Stimulated activated CD8-positive, alpha-beta memory T cell treated with anti-CD3 and anti-CD28 coated beads, Interleukin-15, amount 100 ng/mL, for 24 hours (primary cell): ENCODE results near the gene MORC1.

ENCODE experiments used
- DNase-seq: peaks from one replicate; pipeline ENCODE4 v3.0.0-alpha.2; 2020; ENCODE audit warnings: low read depth

Gene MORC1

DNA sequence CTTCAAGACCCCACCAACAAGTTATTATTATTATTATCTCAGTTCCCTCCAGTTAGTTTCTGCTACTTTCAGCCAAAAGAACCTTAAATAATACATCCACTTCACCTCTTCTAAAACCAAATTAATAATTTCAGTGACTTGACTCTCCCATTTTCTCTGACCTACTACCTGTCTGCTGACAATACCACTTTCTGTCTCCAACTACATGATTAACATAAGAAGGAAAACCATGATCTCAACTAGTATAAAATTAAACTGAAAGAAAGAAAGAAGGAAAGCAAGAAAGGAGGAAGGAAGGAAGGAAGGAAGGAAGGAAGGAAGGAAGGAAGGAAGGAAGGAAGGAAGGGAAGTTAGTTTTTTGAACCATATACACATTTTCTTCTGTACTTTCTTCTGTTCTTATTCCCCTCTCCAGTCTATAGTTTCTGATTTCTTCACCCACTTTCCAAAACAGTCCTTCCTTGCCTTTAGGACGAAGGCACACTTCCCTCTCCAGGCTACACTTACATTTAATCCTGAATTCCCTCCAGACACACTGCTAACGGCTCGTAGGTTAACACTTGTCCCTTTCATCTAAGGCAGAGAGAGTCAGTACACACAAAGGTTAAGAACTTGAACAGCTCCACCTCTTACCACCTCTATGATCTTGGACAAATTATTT, 84.8 kb downstream of the MORC1 start:
- DNase-seq, result no peak

DNA sequence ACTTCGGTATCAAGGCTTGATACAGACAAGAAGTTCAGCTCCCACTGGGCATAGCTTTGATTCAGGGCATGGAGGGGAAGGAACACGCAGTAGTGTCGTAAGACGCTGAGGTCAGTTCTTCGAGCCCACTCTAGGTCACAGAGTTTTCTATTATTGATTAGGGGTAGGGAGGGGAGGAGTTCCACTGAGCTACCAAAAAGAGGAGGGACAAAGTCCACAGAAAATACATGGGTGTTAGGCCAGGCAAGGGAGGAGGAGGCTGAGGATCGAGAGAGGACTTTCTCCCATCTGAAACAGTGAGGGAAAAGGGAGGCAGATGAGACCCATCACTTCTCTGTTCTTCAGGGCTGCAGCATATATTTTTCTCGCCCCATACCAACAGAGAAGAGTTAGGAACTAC, 89.2 kb downstream of the MORC1 start:
- DNase-seq, result no peak

DNA sequence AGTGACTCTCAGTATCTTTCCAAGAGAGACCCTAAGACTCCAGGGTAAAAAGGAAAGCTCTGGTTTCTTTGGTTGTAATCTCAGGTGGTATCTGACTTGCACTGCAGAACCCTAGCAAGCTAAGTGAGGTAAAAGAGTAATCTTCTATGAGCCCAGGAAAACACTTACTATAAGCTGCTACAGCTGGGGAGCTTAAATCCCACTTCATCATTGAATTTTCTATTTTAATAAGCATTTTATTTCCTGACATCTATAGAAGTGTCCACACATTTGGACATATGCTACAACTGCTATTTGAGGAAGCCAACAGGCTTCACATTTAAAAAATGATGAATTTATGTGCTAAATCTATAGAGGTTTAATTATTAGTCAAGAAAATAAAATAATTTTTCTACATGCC, 91.1 kb downstream of the MORC1 start:
- DNase-seq, result no peak

DNA sequence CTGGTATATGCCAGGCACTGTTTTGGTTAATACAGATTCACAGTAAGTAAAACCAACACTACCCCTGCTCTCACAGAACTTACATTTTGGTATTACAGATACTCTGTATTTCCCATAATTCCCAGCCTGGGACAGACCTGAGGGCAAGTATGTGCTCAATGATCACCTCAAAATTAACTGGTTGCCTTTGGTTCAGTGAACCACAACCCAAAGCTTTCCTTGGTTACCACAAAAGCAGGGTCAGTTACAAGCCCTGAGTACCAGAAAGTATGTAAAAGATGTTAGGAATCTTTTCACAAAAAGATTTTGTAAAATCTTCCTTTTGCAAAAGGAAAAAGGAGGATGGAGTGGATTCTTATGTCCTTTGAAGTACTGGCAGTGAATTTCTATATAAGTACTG, 92.0 kb downstream of the MORC1 start:
- DNase-seq, result no peak

DNA sequence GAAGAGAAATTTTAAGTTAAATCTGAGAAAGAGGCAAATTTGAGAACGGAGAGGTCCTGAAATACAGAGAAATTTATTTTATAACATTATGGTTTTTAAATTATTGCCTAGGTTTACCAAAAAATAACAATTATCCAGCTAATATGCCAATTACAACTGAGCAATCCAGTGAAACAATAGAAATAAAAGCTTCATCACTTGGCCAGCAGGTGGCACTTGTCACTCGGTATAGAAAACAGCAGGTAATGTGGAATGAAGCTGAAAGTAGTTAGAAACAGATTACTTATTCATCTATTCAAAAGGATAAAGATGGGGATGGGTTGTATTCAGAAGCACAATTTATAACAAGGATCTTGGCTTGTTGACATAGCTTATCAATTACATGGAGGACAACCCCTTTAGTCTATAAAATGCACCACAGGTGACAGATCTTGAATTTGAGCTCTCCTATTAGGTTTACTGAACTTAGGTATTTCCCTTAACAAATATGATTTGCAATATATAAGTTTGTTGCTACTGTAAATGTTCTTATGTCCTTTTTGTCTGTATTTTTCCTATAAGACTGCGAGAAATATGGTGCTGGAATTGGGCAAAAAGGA, 94.2 kb downstream of the MORC1 start:
- no peak for DNase-seq

DNA sequence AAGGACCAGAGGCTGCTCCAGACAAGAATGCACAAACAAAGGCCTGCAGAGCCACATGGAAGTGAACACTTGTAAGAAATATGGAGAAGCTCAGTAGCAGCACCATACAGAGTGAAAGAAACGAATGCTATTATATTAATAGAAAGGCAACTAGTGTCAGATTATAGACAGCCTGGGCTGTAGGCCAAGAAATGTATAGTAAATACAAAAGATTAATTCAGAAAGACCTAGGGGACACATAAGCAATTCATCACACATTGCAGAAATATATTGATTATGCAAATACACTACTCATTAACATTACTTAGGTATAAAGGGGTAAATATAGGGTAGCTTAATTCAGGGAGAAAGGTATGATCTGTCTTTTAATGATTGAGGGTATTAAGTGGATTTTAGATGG, 94.8 kb downstream of the MORC1 start:
- no peak for DNase-seq

DNA sequence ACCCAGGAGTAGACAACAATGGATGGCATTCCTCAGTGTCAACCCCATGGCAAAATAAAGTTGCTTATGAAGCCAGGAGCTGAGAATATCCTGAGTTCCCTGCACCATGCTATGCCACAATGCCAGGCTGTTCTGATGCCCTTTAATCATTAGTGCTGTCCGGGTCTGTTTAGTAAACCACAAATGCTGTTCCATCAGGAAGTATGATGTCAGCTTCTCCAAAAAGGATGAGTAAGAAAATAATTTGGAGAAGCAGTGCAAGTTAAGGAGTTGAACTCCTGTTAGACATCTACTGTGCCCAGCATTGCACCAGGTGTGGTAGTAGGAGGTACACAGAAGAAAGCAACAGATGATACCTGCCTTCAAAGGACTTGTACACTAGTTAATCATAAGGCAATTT, 96.4 kb downstream of the MORC1 start:
- DNase-seq, result no peak

DNA sequence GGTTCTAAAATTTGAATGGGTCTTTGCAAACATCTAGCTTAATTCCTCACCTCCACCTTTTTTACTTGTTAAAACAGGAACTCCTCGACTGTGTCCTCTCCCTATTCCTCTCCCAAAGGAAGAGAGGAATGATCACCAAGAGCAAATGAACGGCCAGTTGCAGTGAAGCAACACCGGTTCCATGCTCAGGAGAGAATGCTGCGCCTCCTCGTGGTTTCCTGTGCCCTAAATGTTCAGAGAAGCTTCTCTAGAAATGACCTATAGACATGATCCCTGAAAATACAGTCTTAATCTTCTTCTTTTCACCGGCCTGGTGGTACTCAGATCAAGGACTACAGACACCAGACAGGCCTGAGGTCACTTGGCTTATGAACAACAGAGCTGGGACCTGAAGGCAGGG, 99.1 kb downstream of the MORC1 start:
- no peak for DNase-seq

DNA sequence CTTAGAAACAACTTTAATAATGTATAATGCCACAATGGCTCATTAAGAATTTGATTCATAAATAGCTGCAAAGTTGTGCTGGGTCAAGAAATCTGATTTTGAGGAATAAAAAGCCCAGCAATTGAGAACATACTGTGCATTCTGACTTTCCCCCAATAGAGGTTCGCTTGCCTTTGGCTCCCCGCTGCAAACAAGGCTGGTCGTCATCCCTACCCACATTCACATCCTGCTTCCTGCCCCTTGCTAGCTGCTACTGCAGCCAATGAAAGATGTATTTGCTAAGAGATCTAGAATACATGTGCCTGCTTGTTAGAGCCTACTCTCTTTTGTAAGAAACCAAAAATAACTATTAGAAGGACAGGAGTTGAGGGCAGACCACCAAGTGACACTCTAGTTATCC, 112.5 kb downstream of the MORC1 start:
- DNase-seq, result no peak

DNA sequence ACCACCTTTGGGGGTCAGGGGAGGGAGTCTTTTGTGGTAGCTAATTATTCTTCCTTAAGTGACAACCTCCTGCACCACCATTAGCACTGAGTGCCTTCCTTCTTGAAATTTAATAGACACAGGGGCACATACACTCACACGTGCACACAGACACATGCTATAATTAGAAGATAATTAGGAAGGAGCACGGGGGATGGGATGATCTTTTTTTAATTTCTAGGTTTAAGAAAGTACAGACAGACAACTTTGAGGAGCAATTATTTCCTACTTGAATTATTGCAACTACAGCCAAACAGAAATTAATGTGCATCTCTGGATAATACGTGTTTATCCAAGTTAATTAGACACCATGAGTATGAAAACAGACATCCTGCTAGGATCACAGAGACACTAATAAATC, 119.5 kb downstream of the MORC1 start:
- DNase-seq, result no peak

DNA sequence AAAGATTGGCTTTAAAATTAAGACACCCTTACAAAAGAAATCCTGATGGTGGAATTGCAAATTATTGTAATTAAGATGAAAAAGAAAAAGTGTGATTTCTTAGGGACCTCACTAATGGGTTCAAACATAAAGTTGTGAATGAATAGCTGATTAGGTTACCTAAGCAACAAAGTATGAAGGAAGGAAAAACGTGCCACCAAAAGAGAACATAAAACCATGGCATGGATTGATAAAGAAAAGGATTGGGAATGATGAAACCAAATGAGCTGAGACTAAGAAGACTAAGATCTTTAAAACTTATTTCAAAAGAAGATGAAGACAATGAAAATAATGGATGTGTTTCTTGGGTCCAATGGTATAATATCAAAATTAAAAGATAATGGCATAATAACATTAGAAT, 132.1 kb downstream of the MORC1 start:
- DNase-seq, result no peak

DNA sequence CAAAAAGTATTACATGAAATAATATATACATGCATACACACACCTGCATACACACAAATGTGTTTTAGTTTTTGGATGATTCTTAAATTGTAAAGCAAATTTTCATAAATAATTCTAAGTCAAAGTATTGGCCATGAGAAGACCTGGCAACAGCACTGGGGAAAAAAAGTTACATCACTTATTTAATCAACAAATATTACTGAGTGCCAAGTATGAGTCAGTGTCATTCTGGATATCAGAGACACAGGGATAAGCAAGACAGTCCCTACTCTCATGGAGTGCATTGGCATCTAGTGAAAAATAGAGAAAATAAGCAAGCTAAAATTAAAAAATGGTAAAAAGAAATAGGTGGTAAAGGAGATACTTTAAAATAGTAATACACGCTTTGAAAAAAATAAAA, 134.9 kb downstream of the MORC1 start:
- no peak for DNase-seq

DNA sequence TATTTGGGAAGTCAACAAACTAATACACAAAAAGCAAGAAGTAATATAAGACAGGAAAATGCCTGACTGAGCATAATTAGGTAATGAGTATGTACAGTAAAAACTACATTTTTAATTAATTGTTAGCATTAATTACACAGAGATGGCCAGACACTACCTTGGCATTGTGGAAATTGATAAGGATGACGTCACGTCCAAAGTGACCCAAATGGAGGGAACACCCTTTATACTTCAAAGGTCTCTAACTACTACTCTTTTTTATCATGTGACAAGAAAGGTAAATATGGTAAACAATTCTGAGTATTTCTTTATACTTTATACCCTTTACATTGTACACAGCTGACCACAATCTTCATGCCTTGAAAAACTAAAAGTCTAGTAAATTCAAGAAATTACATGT, 141.9 kb downstream of the MORC1 start:
- DNase-seq, result no peak

DNA sequence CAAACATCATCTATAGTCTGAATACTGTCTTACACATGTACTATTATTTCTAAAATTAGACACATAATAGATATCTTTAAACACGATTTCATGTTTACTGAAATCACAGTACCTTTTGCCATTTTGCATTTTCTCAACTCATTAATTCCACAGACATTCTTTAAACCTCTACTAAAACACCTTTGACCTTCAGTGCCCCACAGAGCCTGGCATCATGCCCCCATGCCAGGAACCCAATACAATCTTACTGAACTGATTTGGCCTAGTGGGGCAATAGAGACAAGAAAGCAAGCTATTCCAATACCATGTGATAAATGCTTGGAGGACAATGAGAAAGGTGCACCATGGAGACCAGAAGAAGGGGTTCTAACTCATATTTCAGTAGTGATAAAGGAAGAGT, 144.9 kb downstream of the MORC1 start:
- no peak for DNase-seq

DNA sequence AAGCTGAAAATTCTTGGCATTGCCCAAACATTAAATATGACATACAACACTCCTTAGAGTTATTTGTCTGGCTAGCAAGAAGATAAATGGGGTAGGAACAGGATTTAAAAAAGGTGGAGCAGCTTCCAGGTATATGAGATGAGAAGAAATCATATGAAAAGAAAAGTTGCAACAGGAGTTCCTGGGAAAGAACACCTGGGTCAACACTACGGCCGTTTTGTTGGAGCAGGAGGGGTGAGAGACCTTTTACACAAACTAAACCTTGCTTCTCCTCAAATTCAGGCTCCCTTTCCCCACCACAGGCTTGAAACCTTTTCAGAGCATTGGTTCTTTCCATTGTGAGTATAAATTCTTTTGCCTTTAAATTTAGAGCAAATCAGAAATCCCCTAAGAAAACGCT, 145.5 kb downstream of the MORC1 start:
- no peak for DNase-seq

DNA sequence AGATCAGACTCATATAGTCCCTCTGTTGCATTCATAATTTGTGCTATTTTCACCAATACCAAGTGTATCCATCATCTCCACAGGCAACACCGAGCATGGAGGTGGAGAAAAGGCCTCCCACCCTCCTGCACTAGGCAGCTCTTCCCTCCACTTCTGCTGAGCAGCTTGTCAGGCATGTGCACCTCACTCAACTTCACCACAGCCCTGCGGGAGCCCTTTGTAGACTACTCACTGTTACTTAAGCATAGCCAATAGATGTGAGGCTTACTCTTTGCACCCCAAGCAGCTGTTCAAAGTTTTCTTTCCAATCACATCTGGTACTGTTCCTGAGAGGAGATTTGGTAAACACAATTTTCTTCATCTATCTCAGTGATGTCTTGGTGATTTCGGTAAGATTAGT, 147.4 kb downstream of the MORC1 start:
- DNase-seq, result no peak

DNA sequence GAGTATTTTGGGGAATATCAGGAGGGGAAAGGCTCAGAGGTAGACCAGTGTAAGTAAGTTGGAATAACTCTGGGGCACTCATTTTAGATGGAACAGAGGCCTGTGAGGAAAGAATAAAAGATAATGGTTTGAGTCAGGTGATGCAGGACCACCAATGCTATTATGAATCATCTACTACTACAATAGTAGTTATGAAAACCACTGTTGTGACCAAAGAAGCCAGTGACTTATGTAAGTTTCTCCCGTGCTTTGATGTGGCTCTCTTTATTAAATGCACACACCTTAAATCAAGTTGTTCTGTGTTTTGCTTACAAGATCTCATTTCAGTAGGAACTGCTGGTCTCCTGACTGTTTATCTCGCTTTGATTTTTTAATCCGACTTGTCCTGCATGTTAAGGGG, 151.2 kb downstream of the MORC1 start:
- no peak for DNase-seq

DNA sequence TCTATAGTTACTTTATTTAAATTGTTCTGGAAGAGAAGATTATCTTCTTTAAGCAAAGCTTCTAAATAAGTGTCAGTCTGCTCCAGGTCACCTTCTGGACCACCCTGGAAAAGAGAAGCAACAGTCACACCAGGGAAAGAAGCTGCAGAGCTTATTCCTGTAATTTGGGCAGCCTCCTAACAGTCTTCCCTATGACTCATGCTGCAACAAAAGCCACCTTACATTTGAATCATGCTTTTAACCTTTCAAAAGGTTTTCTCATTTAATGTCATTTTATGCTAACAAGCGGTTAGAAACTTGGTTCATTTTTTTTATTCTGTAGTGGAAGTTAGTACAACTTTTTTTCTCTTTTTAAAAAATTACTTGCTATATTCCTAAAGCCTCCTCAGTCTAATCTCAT, 158.9 kb downstream of the MORC1 start:
- DNase-seq, result no peak

DNA sequence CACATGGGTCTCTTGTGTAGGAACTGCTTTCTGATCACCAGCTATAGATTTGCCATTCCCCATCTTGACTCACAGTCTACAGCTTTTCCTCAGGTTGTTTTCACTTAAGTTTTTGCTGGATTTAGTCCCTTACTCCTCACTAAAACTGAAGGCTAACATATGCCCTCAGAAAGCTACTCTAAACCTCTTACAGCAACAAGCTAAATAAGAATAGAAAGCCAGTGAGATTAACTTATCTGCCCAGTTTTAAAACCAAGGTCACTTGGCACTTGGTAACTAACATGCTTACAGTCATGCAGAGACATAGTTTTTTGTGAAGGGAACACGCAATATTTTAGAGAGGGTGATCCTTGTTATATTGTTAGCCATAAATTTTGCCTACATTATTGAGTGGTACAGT, 164.2 kb downstream of the MORC1 start, which contains the start of gene GUCA1C:
Gene GUCA1C, minus strand, starts transcription at position 180 of the 400 bp plus-strand sequence. Its CDS starts 117 bp downstream, at position 63.
- DNase-seq, result no peak

DNA sequence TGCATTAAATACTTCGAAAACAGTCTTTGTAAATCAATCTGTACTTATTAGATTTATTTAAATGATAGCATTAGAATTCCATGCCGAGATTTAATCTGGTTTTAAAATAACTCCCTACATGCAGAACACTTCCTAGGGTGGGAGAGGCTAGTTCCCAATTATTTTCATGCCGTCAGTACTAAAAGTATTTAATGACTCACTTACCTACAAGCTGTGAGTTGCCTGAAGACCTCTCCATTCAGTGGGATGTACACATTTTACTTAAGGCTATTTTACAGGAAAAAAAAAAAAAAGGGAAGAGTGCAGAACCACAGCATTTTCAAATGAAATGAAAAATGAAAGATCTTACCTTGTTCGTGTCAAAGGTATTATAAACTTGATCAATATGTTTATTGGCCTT, 164.7 kb downstream of the MORC1 start:
- no peak for DNase-seq

DNA sequence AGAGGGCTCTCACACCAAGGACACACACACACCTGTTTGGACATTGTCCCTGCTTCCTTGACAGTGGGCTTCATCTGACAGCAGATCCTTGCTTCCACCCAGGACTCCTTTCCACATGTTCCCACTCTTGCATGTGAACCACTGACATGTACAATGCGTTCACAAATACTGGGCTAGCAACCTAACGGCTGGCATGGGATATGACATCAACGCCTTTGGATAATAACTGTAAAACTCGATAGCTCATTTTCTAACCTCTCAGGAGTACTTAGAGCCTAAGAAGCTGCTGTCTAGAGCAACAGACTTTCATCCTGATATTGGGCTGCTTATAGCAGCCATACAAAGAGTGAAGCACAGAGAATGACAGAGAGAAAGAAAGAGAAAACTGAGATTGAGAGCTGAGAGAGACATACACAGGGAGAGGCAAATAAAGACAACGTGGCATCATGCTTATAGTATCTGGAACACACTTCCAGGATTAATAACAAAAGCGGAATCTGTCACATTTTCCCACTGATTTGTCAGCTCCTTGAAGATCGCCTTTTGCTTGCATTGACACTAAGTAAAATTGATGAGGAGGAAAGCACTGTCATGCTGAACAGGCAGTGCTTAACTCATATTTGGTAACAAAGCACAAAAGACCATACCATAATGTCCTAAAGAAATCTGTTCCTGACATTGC, 166.0 kb downstream of the MORC1 start:
- DNase-seq, result no peak

DNA sequence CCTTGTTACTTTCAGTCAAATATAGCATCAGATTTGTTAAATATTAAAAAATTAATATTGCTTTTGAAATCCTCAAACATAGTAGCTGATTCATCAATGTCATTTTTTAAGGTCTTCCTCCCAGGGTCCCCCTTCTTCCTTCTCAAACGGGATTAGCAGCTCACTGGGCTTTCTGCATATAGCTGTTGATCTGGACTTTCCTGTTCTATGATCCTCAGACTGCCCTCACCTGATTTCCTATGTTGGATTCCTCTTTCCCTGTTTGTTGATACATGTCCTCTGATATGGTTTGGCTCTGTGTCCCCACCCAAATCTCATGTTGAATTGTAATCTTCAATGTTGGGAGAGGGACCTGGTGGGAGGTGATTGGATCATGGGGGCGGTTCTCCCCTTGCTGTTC, 170.1 kb downstream of the MORC1 start:
- DNase-seq, result no peak
